Measurements from ENCODE around the gene MAPK8IP3.

Gene MAPK8IP3

GRCh38 chr16:1746693-1747195, 40.7 kb downstream of the MAPK8IP3 start:
- TF ChIP-seq ZNF274 (IDR thresholded peaks at IDR 0.05; ENCODE audit: low read depth, low read length) = no peak
- H3K4me3 ChIP-seq (ENCODE audit: low read length) = no peak overlapping the region

DNA sequence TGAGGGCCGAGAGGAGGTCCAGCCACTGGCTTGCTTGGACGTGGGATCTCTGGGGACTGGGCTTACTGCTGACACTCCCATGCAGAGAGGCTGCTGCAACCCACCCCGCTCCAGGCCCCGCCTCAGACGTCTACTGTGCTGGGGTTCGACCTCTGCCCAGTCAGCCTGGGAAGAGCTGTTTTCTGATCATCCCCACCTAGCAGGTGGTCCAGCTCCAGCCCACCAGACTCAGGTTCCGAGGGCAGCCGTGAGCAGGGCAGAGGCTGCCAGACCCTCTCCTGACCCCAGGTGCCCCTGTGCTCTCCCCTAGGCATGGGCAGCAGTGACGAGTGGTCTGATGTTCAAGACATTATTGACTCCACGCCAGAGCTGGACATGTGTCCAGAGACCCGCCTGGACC, 41.9 kb downstream of the MAPK8IP3 start:
- H3K4me3 ChIP-seq (ENCODE audit: low read length) = no peak overlapping the region

DNA sequence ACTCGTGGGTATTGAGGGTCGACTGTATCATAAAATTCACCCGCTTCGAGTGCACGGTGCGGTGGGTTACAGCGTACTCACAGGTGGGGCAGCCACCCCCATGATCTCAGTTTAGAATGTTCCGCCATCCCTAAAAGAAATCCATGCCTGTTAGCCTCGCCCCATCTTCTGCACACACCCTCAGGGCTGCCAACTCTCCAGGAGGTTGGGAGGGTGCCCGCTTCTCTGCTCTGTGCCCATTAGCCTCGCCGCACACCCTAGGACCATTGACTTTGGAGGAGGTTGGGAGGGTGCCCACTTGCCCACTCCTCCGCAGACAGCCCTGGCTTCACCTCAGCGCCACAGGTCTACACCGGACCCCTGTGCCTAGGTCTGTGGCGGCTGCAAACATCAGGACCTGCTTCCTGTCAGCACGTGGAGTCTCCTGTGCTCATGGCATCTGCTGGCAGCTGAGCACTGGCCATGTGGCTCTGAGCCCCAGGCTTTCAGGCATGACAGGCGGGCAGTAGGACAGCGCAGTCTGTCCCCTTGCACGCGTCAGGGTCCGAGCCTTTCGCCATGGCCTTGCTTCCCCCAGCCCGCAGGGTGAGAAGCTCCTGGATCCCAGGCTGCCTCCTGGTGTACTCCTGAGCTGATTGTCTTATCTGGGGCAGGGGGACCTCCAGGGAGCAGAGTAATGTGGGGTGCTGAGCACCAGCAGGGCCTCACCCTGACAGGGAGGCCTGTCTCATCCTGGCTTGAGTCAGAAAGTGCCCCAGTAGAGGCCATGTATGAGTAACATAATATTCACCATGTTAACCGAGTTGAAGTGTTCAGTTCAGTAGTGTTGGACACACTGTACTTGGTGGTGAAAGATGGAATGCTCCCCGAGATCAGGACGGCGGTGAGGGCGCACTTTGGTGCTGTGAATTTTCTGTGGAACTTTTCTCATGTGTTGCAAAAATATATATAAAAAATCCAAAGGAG, 43.4 kb downstream of the MAPK8IP3 start:
- no peak overlapping the region for H3K4me3 ChIP-seq (ENCODE audit: low read length)
- TF ChIP-seq ZNF274 (IDR thresholded peaks at IDR 0.05; ENCODE audit: low read depth, low read length) = no peak

More for the DNA sequence above, 41.9 kb downstream of the MAPK8IP3 start:
- TF ChIP-seq ZNF274 (IDR thresholded peaks at IDR 0.05; ENCODE audit: low read depth, low read length) = no peak

DNA sequence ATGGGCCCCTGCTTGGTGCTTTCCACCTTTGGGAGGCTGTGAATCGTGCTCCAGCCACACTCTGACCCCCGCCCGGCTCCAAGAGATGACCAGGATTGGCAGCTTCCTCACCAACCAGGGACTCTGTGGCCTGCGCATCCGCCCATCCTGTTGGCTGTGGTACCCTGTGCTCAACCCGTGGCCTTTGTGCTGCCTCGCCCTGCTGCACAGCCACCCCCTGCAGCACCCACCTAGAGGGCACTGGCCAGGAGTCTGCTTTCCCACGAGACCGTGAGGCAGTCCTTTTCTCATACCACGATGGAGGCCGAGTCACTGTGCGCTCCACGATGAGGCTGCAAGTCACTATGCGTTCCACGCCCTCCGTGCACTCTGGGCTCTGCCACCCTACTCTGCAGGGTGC, 46.0 kb downstream of the MAPK8IP3 start:
- no peak for TF ChIP-seq ZNF274 (IDR thresholded peaks at IDR 0.05; ENCODE audit: low read depth, low read length)
- H3K4me3 ChIP-seq (ENCODE audit: low read length) = no peak overlapping the region

- no peak for TF ChIP-seq ZNF274 (IDR thresholded peaks at IDR 0.05; ENCODE audit: low read depth, low read length)
- no peak overlapping the region for H3K4me3 ChIP-seq (ENCODE audit: low read length)
These were observed 46.9 kb downstream of the MAPK8IP3 start for GRCh38 chr16:1752853-1753252.

DNA sequence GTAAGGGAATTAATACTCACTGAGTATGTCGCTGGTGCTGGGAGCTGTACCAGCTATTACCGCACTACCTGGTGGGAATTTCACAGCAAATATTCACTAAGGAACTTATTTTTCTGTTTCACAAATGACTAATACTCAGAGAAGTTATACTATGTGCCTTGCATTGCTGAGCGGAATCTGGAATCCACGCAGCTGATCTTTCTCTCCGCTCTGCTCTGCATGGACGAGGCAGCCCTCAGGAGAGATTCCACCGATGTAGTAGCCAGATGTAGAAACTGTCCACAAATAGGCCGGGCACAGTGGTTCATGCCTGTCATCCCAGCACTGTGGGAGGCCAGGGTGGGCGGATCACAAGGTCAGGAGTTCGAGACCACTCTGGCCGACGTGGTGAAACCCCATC, 48.2 kb downstream of the MAPK8IP3 start:
- H3K4me3 ChIP-seq (ENCODE audit: low read length) = no peak overlapping the region
- TF ChIP-seq ZNF274 (IDR thresholded peaks at IDR 0.05; ENCODE audit: low read depth, low read length) = no peak

DNA sequence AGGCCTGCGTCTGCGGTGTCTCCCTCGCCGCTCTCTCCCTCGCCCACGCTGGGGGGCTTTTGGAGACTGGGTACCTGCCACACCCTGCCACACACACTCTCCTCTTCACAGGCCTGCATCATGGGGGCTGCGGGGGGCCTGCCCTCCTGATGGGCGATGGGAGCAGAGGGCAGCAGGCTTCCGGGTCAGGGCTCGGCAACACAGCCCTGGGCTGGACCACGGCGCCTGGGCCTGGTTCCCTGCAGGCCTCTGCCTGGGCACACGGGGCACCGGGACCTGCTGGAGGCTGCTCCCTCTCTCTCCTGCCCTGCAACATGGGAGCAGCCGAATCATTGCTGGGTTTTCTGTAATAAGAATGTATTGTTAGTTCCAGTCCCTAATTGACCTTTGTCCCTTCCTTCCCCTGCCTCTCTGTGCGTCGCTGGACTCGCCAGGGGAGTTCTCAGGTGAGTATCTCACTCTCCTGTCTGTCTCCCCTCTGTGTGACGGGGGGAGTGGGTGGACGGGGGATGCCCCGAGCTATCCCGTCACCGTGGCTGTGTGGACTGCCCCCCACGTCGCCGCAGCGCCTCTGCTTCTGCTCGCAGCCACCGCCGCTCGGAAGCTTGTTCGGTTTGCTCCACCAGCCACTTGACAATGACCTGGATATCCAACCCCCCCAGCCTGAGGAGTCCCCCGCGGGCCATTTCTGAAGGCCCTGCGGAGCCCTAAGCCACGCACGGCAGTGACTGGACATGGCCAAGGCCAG, 51.9 kb downstream of the MAPK8IP3 start:
- H3K4me3 ChIP-seq (ENCODE audit: low read length) = no peak overlapping the region
- no peak for TF ChIP-seq ZNF274 (IDR thresholded peaks at IDR 0.05; ENCODE audit: low read depth, low read length)

DNA sequence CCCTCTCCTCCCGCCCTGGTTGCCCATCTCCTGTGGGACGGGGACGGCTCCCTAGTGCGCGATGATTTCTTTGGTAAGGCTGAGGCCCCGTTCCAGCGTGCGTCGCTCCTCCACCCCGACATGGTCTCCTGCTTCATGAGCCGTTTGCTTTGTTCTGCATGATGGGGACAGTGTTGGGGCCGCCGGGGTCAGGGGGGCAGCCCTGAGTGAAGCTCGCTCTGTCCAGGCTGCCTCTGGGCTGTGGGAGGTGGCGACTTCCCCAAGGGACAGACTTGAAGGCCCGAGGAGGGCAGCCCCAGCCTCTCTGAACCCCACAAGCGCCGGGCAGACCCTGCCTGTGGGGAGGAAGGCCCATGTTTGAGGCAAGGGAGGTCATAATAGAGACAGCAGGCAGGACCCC, 52.9 kb downstream of the MAPK8IP3 start:
- no peak overlapping the region for H3K4me3 ChIP-seq (ENCODE audit: low read length)
- no peak for TF ChIP-seq ZNF274 (IDR thresholded peaks at IDR 0.05; ENCODE audit: low read depth, low read length)

DNA sequence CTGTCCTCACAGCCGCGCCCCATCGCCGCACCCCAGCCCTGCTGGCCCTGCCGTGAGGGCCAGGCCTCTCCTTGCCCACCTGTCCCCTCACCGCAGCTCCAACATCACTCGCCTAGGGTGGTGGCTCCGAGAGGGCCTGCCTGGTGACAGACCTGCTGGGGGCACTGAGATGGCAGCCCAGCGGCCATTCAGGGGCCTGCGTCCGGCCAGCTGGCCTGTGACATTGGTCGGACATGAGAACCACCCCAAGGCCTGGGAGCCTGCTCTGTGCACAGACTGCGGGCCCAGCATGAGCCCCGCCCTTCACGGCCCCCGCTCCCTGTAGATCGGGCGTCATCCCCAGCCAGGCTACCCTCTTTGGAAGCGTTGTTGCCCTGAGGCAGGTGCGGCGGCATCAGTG, 53.5 kb downstream of the MAPK8IP3 start:
- no peak for TF ChIP-seq ZNF274 (IDR thresholded peaks at IDR 0.05; ENCODE audit: low read depth, low read length)
- no peak overlapping the region for H3K4me3 ChIP-seq (ENCODE audit: low read length)

GRCh38 chr16:1760911-1761310, 54.9 kb downstream of the MAPK8IP3 start:
- no peak overlapping the region for H3K4me3 ChIP-seq (ENCODE audit: low read length)
- TF ChIP-seq ZNF274 (IDR thresholded peaks at IDR 0.05; ENCODE audit: low read depth, low read length) = no peak

DNA sequence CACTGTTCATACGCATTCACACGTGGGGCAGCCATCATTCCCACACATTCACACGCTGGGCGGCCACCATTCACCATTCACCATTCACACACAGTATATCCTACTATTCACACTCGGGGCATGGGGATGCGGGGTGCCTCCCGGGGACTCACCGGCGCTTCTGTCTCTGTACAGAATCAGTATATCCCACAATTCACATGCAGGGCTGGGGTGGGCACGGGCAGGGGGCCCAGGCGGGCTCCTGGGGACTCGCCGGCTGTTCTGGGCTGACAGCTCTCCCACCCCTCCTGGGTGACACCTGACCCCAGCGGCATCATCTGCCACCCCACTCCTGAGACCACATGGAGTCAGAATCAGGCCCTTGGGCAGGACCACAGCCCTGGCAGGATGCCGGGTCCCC, 55.8 kb downstream of the MAPK8IP3 start:
- no peak for TF ChIP-seq ZNF274 (IDR thresholded peaks at IDR 0.05; ENCODE audit: low read depth, low read length)
- H3K4me3 ChIP-seq (ENCODE audit: low read length) = no peak overlapping the region

- H3K4me3 ChIP-seq (ENCODE audit: low read length) = no peak overlapping the region
- no peak for TF ChIP-seq ZNF274 (IDR thresholded peaks at IDR 0.05; ENCODE audit: low read depth, low read length)
These were observed 56.3 kb downstream of the MAPK8IP3 start for GRCh38 chr16:1762196-1762878.

DNA sequence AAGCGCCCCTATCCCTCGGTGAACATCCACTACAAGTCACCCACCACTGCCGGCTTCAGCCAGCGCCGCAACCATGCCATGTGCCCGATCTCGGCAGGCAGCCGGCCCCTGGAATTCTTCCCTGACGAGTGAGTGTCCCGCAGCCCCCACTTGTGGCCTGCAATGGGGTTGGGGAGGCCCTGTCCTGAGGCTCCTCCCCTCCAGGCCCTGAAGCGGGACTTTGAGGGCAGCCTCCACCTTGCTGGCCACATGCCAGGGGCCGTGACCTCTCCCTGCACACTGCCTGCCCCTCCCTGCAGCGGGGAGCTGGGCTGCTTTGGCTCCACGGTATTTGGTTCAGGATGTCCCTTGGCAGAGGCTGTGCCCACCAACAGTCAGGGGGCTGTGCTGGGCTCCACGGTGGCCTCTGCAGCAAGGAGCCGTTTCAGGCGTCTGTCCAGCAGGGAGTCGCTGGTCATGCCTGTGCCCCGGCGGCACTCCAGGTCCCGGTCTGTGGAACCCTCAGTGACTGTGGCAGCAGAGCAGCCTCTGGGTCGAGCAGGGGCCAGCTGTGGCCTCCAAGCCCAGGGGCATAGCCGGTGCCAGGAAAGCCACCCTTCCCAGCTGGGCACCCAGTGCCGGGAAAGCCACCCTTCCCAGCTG, 57.0 kb downstream of the MAPK8IP3 start:
- no peak overlapping the region for H3K4me3 ChIP-seq (ENCODE audit: low read length)
- no peak for TF ChIP-seq ZNF274 (IDR thresholded peaks at IDR 0.05; ENCODE audit: low read depth, low read length)
